Stimulated activated CD4-positive, alpha-beta T cell treated with anti-CD3 and anti-CD28 coated beads, TNF-alpha, amount 100 ng/mL, for 1 hour (primary cell): ENCODE data around the gene CCDC154.
"Not testable (repeated sequence)": the region's sequence is repeated elsewhere in the genome, so short reads cannot be mapped to it uniquely, and the experiment has no call there.

Experiments used
- DNase-seq, 3 donors: peaks; one replicate each; pipeline ENCODE4 v3.0.0-alpha.2; 2020; ENCODE audit warnings: low read depth in 3 of 3, low spot score in 1 of 3

The CCDC154 gene

GRCh38 chr16:1443980-1444729 lies at the start of gene CCDC154:
Gene CCDC154 (minus strand): TSS chr16:1444556. CDS start chr16:1444322, 234 bp downstream.
- DNase-seq = no peak

- DNase-seq = no peak
Measured at GRCh38 chr16:1493746-1494094, 49.4 kb upstream of the CCDC154 start.

GRCh38 chr16:1492923-1493745 lies 48.8 kb upstream of the CCDC154 start, which contains the start of gene TELO2:
Gene TELO2 (plus strand): TSS chr16:1493360. CDS start chr16:1494282, 922 bp downstream.
- peak; percentile 73 to 86 (median 80) for DNase-seq

GRCh38 chr16:1492082-1492922 lies 47.9 kb upstream of the CCDC154 start:
- no peak for DNase-seq

- no peak for DNase-seq
Measured at GRCh38 chr16:1491327-1491726, 47.0 kb upstream of the CCDC154 start.

- DNase-seq = no peak
Measured at GRCh38 chr16:1489077-1489476, 44.7 kb upstream of the CCDC154 start.

GRCh38 chr16:1488619-1489018 lies 44.3 kb upstream of the CCDC154 start, which contains the start of gene PTX4:
Gene PTX4 (minus strand): TSS chr16:1488944. CDS start chr16:1488909, 35 bp downstream.
- DNase-seq = no peak

GRCh38 chr16:1488054-1488601 lies 43.8 kb upstream of the CCDC154 start:
- no peak for DNase-seq

- DNase-seq = no peak
Measured at GRCh38 chr16:1487395-1488053, 43.2 kb upstream of the CCDC154 start.

- no peak for DNase-seq
Measured at GRCh38 chr16:1486551-1487390, 42.4 kb upstream of the CCDC154 start.

GRCh38 chr16:1485847-1486496 lies 41.6 kb upstream of the CCDC154 start:
- DNase-seq = no peak

- no peak for DNase-seq
Measured at GRCh38 chr16:1481906-1482835, 37.8 kb upstream of the CCDC154 start.

- not testable (repeated sequence) for DNase-seq
Measured at GRCh38 chr16:1478937-1479336, 34.6 kb upstream of the CCDC154 start.

- DNase-seq = no peak
Measured at GRCh38 chr16:1477033-1477432, 32.7 kb upstream of the CCDC154 start.

GRCh38 chr16:1475552-1476114 lies 31.3 kb upstream of the CCDC154 start:
- DNase-seq = no peak

GRCh38 chr16:1474796-1475551 lies 30.6 kb upstream of the CCDC154 start, which contains the start of gene CLCN7:
Gene CLCN7 (minus strand): TSS chr16:1475028. CDS start chr16:1474974, 54 bp downstream.
- DNase-seq = peak; percentile 65 to 79 (median 69)
